Stomach (tissue), 4 donors: Measurements from ENCODE around the gene C19orf85.

Source experiments
- POLR2AphosphoS5 ChIP-seq, 3 donors: sonication (generic); formaldehyde crosslinking; IDR thresholded peaks; one replicate each; pipeline ENCODE4 v1.6.1; 2016; ENCODE audit warnings: antibody characterized with exemption in 3 of 3
- TF ChIP-seq, protein P1 (sequence below), 7 experiments: fragments of 450-650 bp in 4 of 7; fragments of 200-600 bp in 3 of 7; sonication (generic) in 3 of 7; IDR thresholded peaks; one replicate each; pipeline ENCODE4 v1.5.1; 2016 to 2019; ENCODE audit warnings: antibody characterized with exemption in 7 of 7, control low read depth in 2 of 7, mild to moderate bottlenecking in 1 of 7

DNA sequence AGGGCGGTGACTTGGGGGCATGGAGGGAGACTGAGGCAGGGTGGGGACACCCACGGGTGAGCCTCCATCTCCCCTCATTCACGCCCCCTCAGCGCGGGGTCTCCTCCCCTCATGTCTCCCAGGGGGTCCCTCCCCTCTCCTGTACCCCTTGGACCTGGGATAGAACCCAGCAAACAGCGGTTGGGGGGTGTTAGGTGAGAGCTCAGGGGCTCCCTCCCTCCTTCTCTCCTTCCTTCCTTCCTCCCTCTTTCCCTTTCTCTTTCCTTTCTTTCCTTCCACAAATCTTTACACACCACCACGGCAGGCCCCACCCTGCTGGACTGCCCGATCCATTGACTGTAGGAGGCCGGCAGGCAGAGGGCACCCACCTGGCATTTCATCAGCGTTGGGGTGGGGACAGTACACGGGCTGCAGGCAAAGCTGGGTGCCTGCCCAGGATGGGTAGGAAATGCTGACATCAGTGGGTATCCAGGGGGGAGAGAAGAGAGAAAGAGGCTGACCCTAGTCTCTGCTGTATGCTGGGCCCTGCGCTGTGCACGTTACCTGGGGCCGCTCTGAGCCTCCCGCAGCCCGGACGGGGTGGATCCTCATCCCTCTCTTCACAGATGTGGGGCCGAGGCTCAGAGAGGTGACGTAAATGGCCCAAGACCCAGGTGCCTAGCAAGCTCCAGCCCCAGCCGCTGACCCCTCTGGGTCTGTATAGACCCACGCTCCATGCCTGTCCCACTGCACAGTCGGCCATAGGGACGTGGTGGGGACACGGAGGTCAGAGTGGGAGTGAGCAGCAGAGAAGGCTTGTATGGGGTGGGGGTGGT is 27.2 kb upstream of the C19orf85 start:
- TF ChIP-seq, protein P1, sequence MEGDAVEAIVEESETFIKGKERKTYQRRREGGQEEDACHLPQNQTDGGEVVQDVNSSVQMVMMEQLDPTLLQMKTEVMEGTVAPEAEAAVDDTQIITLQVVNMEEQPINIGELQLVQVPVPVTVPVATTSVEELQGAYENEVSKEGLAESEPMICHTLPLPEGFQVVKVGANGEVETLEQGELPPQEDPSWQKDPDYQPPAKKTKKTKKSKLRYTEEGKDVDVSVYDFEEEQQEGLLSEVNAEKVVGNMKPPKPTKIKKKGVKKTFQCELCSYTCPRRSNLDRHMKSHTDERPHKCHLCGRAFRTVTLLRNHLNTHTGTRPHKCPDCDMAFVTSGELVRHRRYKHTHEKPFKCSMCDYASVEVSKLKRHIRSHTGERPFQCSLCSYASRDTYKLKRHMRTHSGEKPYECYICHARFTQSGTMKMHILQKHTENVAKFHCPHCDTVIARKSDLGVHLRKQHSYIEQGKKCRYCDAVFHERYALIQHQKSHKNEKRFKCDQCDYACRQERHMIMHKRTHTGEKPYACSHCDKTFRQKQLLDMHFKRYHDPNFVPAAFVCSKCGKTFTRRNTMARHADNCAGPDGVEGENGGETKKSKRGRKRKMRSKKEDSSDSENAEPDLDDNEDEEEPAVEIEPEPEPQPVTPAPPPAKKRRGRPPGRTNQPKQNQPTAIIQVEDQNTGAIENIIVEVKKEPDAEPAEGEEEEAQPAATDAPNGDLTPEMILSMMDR (IDR thresholded peaks at IDR 0.05): no peak
- TF ChIP-seq POLR2AphosphoS5 (IDR thresholded peaks at IDR 0.05): no peak
